Measurements from ENCODE around the gene UBE2E1.
"Not testable (repeated sequence)": the region's sequence is repeated elsewhere in the genome, so short reads cannot be mapped to it uniquely, and the experiment has no call there.

Gene UBE2E1

DNA sequence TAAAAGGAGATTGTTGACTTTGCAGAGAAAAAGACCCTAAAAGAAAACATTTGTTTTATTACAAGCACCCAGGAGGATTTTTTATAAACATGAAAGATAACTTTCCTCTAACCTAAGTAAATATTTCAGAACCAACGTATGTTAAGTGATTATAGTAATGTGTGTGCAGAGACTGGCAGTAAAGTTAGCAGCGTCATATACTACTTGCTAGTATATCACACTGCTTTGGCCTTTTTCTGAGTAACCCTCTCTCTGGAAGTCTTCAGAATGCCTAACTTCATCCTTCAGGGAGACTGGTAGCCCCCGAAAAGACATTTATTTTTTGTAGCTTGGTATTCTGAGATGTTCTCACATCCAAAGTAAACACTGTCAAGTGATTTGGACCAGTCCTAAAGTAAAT is 17.9 kb downstream of the UBE2E1 start:
- DNase-seq = no peak

DNA sequence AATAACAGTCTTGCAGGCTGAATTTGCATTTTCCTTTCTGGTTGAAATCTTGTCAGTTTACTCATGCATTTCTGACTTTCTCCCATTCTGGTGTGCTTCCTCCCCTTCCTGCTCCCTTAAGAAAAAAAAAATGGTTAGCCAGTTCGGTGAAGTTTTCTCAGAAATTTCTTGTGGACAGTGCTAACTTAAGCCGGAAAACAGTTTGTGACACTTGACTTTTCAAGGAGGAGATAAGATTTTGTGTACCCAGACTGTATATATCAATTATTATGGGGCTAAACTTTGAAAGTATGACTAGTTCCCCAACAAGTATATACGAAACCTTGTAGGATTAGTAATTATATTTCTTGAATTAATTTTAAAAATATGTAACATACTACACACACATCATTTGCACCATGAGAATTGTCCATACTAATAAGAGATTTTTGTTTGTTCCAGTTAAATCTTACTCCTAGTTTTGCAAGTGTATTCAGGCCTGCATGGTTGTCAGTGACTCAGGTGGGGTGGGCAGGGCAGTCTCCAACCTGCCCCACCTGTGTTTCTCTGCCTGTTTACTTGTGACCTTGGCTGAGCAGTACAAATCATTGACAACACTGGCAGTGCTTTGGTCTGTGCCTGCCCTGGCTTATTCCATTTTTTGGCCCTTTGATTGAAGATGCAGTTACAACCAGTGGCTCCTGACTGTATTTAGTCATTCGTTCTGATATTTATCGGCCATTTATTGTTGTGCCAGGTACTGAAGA is 19.1 kb downstream of the UBE2E1 start:
- DNase-seq = no peak

DNA sequence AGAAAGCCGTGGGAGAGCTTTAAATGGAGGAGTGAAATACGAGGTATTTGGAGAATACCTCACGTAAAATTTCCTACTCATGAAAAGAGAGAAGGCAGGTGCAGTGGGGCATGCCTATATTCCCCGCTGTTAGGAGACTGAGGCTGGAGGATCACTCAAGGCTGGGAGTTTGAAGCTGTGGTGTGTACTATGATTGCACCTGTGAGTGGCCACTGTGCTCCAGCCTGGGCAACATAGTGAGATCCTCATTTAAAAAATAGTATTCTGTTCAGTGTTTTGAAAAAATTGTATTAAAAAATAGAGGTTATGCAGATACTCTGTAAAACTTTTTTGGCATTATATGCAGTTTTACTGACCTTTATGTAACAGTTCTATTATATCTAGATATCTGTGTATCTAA is 20.0 kb downstream of the UBE2E1 start:
- no peak for DNase-seq

DNA sequence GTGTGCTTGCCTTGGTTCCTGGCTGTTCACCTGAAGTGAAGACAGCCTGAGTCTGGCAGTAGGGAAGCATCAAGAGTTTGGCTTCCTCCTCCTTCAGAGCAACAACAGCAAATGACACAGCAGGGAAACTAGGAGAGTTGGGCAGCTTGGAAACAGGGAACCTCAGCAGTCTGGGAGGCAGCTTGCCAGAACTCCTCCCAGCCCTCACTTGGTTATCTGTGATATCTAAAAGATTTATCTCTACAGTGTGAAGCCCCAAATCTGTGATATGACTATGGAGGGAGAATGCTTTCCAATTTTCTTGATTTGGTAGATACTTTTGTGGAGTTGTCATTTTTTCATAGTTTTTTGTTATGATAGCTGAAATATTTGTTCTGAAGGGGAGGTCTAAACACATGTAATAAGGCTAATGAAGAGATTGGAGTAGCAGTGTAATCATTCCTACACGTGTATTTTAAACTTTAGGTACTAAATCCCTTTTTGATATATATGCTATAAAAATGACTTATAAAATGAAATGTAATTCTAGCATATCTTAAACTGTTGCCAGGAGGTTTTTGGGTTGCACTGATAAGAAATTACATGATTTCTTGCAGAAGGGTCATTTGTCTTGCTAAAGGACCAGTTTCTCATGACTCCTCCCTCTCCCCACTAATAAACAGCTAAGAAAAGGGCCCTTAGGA is 20.8 kb downstream of the UBE2E1 start:
- no peak for DNase-seq

DNA sequence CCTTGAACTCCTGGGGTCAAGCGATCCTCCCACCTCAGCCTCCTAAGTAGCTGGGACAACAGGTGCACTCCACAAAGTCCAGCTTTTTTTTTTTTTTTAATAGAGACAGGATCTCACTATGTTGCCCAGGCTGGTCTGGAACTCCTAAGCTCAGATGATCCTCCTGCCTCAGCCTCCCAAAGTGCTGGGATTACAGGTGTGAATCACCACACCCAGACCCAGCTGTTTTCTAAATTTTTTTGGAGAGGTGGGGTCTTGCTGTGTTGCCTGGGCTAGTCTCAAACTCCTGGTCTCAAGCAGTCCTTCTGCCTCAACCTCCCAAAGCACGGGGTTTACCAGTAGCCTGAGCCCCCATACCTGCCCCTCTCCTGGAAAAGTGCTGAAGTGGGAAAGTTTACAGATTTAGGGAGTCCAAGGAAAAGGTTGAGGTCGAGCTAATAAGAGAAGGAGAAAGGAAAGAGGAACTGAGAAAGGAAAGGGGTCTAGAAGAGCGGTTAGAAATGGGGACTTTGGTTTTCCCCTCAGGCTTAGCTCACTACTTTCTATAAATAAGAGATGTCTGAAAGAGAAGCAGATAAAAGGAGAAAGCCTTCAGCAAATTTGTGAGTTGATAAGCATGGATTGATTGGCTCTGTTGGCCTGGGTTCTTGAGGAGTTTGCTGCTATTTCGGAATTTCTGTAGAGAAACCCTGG is 23.6 kb downstream of the UBE2E1 start:
- no peak for DNase-seq

DNA sequence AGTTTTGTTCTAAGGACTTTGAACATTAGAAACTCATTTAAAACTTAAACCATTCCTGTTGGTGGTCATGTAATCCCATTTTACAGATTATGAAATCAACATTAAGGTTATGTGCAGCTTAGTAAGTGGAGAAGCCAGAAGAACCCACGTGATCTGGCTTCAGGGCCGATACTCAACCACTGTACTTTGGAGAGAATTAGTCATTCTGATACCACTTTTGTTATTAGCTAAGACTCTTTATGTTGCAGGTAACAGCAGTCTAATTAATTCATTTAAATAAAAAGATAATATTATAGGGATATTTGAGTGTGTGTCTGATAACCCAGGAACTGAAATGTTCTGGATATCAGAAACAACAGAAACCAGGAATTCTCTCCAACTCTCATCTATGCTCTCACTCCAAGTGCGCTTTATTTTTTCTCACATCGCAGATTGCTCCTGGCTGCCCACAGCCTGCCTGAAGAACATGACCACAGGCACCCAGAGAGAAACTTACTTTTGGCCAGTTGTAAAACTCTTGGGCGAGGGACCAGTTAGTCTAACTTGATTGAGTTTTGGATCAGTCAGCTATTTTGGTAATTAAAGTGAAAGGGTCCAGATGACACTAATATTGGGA is 25.2 kb downstream of the UBE2E1 start:
- DNase-seq = no peak

DNA sequence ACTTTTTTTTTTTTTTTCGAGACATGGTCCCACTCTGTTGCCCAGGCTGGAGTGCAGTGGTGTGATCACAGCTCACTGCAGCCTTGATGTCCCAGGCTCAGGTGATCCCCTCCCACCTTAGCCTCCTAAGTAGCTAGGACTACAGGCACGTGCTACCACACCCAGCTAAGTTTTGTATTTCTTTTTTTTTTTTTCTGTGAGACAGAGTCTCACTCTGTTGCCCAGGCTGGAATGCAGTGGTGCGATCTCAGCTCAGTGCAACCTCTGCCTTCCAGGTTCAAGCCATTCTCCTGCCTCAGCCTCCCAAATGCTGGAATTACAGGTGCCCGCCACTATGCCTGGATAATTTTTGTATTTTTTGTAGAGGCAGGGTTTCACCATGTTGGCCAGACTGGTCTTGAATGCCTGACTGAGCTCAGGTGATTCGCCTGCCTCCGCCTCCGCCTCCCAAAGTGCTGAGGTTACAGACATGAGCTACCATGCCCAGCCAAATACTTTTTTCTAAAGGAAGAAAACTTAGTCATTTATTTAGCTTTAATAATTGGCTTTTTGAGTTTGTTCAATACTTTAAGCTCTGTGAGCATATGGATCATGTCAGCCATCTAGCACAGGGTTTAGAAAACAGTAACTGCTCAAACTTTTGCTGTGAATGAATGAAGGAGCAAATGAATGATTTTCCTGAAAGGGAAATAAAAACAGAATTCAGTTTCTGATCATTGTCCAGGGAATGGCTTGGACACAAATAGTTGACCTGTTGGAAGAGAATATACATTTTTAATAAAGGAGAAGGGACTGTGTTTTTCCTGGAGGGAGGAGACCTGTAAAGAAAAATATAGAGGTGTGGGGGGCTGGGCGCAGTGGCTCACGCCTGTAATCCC is 26.0 kb downstream of the UBE2E1 start:
- DNase-seq = no peak

DNA sequence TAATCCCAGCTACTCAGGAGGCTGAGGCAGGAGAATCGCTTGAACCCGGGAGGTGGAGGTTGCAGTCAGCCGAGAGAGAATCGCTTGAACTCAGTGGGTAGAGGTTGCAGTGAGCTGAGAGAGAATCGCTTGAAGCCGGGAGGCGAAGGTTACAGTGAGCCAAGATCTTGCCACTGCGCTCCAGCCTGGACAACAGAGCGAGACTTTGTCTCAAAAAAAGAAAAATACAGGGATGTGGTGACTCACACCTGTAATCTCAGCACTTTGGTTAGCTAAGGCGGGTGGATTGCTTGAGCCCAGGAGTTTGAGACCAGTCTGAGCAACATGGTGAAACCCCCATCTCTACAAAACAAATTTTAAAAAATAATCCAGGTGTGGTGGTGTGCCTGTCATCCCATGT is 26.8 kb downstream of the UBE2E1 start:
- DNase-seq = no peak

DNA sequence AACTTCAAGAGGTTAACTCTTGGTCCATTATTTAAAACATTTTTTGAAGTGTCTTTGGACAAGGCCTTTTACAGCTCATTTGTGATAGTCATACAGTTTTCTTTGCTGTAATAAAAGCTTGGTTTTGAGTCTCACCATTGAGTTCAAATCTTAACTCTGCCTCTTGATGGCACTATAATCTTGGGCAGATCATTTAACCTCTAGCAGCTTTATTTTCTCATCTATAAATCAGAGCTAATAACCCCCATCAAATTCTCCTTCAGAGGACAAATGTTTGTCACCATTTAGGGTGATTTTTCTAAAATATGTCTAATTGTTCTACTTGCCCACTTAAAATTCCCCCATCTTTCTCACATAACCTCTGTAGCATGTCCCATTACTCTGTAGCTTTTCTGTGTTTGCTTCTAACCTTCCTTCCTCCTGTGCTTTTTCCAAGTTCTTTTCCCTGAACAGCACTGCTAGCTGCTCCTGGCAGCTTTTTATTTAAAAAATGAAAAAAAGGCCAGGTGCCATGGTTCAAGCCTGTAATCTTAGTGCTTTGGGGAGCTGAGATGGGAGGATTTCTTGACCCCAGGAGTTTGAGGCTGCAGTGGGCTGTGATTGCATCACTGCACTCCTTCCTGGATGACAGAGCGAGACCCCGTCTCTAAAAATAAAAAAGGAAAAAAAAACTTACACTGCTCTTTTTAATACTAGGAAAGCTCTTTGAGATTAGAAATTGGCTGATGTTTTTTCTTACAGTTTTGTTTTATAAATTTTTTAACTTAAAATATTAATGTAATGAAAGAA is 28.5 kb downstream of the UBE2E1 start:
- DNase-seq = no peak

DNA sequence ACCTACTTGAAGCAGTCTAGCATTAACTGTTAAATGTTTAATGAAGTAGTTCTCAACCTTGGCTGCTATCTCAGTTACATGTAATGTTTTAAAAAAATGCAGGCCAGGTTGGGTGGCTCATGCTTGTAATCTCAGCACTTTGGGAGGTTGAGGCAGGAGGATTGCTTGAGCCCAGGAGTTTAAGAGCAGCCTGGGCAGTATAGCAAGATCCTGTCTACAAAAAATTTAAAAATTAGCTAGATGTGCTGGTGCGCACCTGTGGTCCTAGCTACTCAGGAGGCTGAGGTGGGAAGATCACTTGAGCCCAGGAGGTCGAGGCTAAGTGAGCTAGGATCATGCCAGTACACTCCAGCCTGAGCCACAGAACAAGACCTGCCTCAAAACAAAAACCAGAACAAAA is 29.3 kb downstream of the UBE2E1 start:
- no peak for DNase-seq

DNA sequence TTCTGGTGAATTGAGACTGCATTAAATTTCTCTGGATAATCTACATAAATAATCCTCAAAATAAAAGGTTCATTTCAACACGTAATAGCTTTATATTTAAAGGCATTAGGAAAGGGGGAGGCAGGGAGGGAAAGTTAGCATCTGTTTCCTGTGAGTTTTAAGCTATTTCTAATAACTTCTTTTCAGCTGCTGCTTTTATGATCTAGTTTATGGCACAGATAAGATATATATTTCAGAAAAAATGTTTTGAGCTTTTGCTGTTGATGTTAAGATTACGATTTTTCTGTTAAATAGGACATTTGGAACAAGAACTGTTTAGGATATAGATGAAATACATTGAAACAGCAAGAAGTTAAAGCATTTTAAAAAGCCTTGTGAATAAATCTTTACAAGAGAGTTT is 30.0 kb downstream of the UBE2E1 start:
- DNase-seq = no peak

DNA sequence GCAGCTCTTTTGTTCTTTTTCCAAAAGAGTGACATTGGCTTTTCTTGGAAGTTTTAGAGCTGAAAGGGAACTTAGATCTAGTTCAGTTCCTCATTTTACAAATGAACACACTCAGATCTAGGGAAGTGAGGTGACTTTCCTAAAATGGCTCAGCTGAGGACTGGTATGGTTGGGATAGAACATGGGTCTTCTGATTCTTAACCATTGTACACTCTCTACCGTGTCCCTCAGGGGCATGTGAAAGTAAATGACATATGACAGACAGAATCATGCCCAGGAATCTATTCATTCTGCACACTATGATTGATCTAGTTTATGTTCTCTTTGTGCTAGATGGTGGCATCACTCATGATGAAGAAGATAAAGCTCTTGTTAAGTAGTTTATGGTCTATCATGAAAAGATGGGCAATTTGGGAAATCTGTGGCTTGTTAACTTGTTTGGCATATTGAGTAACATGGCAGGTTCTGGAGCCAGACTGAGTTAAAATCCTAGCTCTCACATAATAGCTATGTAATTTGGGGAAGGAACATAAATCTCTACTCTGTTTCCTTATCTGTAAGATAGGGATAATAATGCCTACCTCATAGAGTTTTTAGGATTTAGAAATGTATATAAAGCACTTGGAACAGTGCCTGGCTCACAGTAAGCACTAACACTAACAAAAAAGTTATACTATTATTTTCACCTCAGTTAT is 30.9 kb downstream of the UBE2E1 start:
- DNase-seq = no peak

DNA sequence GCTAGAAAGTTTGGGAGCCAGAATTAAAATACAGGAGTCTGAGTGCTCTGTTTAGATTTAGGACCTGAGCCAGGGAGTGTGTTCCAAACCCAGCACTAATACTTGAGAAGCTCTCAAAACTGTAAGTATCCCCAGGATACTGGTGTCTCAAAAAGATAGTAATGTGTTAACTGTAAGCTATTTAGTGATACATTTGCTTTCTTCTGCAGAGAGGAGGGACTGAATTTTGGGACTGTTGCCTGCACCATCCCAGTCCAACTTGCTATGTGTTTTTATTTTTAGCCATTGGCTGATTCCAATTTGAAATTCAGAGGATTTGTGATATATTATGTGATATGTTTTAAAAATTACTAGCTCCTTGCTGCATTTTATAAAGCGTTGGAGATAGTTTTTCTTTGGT is 31.5 kb downstream of the UBE2E1 start:
- no peak for DNase-seq

DNA sequence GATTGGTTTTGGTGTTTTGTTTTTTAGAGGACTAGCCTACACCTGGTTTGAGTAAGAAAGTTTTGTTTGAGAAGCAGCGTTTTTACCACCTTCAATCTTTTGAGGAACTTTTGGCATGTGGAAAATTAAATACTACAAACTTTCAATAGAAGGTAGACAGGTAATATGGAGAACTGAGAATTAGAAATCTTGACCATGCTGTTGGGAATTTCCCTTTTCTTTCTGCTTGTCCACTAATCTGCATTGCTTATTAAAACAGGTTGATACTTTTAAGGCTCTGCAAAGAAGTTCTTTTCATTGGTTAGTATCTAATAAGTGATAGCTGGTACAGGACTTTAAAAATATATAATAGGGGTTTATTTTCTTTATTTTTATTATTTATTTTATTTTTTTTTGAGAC is 31.9 kb downstream of the UBE2E1 start:
- DNase-seq = no peak

DNA sequence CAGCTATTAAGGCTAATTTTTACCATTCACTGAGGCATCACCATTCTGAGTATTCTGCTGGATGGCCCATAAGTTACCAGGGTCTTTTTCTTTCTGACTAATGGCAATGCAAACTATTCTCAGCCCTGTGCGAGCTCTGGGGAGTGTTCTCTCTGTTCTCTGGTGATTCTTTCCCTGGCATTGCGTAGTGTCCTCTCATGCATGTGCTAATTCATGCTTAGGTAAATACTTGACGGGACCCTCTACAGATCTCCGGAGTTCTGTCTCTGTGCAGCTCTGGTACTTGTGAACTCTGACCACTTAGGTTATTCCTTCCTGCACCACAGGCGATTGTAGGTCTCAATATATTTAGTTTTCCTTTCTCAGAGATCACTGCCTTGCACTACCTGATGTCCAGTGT is 34.8 kb downstream of the UBE2E1 start:
- no peak for DNase-seq

DNA sequence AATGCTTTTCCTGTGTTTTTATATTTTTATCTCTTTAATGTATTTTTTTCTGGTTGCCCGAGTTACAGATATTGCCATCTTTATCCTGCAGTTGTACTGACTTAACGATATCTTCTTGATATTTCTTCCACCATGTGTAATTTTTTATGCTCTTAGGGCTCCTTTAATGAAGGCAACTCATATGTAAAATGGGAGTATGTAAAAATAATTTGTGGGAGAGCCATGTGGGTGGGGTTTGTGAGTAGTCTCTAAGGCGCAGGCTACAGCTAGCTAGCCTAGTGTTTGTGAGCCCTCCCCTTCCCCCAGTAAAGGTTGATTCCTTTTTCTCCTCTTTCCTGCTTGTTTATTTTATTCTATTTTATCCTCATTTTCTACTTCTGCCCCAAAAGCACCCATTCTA is 38.1 kb downstream of the UBE2E1 start:
- no peak for DNase-seq

DNA sequence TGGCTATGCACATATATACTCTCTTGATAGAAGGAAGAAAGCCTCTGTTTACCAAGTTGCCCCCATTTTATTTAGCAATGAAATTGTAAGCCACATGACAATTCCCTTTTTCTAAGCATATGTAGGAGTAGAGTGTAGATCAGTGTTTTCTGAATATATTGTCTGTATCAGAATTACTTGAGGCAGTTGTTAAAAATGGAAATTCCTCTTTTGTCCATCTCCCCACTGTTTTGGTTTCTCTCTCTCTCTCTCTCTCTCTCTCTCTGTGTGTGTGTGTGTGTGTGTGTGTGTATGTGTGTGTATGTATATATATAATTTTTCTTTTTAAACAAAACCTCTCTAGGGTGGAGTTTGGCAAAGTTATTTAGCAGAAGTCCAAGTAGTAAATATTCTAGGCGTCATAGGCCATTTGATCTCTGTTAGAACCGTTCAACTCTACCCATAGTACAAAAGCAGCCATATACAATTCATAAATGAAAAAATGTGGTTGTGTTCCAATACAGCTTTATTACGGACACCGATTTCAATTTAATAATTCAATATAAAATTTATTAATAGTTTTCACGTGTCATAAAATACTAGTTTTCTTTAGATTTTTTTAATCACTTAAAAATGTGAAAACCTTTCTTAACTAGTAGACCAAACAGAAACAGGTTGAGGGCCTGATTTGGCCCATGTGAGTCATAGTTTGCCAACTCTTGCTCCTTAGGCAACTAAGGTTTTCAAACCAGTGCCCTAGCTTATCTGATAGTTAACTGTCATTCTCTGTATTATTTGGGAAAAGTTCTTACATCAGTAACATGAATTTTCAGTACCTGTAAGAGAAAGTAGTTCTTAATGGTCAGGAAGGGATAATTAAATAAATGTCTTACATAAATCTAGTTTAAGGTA is 39.8 kb downstream of the UBE2E1 start:
- no peak for DNase-seq

DNA sequence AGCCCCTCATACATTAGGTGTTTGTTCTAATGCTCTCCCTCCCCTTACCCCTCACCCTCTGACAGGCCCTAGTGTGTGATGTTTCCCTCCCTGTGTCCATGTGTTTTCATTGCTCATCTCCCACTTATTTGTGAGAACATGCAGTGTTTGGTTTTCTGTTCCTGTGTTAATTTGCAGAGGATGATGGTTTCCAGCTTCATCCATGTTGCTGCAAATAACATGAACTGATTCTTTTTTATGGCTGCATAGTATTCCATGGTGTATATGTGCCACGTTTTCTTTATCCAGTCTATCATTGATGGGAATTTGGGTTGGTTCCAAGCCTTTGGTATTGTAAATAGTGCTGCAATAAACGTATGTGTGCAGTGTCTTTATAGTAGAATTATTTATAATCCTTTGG is 43.7 kb downstream of the UBE2E1 start:
- not testable (repeated sequence) for DNase-seq

DNA sequence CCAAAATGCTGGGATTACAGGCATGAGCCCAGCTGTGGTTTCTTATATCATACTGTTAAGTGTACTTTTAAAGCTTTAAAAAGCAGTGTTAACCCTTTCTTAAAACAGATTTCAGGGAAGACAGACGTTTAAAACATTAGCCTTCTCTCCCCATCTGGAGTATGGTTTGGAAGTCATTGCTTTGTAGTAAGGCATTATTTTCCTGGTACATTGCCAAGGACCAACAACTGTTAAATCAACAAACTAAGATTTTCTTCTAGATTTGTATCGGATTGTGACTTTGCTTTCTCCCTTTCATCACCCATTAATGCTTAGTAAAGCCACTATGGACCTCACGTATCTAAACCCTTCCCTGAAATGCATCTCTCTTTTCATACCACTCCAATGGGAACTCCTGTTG is 50.5 kb downstream of the UBE2E1 start:
- no peak for DNase-seq
